SK-N-SH (cell line): Measurements from ENCODE around the gene SCYGR4.

ENCODE experiments used
- CTCF ChIP-seq: fragments of 200-600 bp; sonication (generic); IDR thresholded peaks from 2 replicates; pipeline ENCODE4 v1.6.1; 2017; ENCODE audit warnings: antibody characterized with exemption, mild to moderate bottlenecking, moderate library complexity
- TEAD4 ChIP-seq: IDR thresholded peaks from 2 replicates; pipeline ENCODE4 v1.4.0; 2012; ENCODE audit warnings: mild to moderate bottlenecking, borderline replicate concordance; ENCODE audit not compliant: insufficient read depth

- TF ChIP-seq CTCF = no peak
- no peak for TF ChIP-seq TEAD4
Measured at GRCh38 chr2:227613272-227613660, 4.0 kb upstream of the SCYGR4 start.
